Activated CD8-positive, alpha-beta memory T cell treated with anti-CD3 and anti-CD28 coated beads for 1 hour (primary cell): Measurements from ENCODE around the gene KIF5A.

Experiments
- DNase-seq, 2 donors: peaks; one replicate each; pipeline ENCODE4 v3.0.0-alpha.2; 2020; ENCODE audit warnings: low read depth in 1 of 2; ENCODE audit errors: extremely low read depth in 1 of 2

The KIF5A gene

DNA sequence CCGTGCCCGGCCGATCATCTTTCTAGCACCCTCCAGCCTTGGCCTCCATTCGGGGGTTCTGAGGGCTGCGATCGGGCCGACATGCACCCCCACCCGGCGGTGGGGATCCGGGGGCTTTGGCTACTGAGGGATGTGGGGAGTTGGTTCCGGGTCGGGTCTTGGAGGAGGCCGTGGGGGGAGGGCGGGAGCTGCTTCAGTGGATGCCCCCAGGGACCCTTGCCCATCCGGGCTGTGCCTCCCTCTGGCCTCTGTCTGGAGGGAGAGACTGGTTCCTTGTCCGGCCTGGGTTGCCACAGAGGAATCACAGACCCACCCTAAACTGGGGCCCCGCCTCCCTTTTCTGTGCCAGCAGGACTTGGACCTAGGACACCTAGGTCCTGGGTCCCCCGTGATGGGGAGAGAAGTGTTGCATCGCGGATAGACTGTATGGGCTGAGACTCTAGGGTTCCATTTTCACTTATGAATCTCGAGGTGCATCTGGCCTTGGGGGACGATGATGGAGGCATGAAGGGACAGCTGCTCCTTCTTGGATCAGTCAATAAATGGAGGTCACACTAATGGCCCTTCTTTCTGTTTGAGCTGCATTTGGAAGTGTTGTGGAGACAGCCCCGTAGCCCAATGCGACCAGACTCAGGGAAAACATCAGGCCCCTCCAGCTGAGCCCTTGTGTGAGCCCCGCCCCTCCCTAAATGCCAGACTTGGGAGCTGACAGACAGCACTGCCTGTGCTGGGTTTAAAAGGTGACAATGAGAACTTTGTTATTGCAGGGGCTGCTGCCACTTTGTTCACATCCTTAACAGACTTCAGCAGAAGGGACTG, 55.4 kb downstream of the KIF5A start:
- DNase-seq: no peak

DNA sequence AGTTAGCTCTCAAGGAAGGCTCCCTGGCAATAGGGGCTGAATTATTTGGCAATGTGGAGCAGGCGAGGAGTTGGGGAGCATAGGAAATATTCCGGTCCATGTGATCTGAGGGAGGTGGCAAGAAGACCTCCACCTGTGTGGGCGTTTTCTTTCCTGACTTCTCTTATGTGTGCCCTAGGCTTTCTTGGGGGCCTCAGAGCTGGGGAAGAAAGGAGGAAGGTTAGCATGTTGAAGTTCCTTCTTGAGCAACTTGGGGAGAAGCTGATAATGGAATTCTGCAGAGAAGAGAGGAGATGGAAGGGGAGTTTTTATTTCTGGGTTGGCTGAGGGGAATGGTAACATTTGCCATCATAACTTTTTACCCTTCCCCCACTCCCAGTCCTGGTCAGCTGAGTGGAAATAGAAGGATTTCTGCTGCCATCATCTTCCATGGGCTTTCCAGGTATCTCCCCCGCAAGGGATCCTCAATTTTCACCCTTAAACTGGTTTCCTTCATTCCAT, 56.0 kb downstream of the KIF5A start:
- DNase-seq: no peak

- DNase-seq: no peak
These were observed 56.6 kb downstream of the KIF5A start for GRCh38 chr12:57606399-57606798.

DNA sequence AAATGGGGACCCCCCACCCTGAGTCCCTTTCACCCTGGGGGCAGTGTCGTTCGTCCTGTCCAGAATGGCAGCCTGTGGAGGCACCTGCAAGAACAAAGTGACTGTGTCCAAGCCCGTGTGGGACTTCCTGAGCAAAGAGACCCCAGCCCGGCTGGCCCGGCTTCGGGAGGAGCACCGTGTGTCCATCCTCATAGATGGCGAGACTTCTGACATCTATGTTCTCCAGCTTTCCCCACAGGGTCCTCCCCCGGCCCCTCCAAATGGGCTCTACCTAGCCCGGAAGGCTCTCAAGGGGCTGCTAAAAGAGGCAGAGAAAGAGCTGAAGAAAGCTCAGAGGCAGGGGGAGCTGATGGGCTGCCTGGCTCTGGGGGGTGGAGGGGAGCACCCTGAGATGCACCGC, 57.0 kb downstream of the KIF5A start:
- DNase-seq: no peak

DNA sequence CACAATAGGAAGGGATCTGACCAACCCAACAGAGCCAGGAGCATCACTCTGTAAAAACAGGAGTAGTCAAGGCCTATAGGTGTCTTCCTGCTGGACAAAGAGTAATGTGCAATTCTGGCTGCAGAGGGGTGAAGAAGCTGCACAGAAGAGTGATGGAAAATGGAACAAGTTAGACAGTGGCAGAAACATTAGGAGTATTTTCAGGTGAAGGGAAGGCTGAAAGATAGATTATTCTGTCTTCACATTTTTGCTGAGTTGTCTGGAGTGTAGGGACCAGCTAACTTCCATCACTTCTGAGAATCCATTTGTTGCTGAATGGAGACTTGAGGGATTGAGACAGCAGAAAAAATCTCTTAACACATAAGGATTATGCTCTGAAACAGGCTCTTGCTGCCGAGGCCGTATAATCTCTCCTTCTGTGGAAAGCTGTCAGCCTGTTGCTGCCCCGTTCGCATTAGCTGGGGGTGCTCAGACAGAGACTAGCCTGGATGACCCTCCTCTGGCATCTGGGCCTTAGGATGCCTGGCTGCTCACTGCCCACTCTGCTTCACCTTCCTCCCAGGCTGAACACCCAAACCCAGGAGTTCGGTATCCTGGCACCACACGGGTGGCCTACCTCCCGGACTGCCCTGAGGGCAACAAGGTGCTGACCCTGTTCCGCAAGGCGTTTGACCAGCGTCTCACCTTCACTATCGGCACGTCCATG, 58.3 kb downstream of the KIF5A start:
- no peak for DNase-seq

- DNase-seq: no peak
These were observed 59.4 kb downstream of the KIF5A start for GRCh38 chr12:57609101-57609780.

DNA sequence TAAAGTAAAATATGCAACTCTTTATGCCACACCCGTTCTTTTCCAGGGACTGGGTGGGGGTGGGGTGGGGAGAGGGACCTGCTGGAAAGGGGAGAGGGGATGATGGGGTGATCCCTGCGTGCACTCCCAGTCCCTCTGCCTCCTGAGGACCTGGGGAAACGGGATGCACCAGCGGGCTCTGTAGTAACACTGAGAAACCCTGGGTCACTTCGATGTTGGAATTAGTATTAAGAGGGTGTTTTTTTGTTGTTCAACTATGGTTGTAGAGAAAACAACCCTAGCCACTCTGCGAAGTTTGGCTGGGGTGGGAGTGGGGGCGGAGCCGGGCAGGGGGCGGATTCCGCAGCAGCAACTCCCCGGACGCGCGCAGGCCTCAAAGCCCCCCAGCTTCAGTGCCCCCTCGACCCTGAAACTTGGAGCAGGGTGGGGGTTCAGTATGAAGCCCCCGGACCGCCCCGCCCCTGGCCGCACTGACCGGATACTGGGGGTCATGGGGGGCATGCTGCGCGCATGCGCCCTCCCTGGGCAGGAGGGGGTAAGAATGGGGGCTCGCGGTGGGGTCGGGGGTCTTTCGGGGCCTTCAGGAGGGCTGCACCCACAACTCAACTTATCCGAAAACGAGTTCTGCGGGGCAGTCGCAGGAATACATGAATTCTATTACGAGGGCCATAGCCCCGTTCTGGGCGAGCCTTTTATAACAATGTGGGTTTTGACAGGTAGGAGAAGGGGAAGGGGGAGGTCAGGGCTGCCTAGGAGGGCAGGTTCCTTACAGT, 60.1 kb downstream of the KIF5A start:
- no peak for DNase-seq

DNA sequence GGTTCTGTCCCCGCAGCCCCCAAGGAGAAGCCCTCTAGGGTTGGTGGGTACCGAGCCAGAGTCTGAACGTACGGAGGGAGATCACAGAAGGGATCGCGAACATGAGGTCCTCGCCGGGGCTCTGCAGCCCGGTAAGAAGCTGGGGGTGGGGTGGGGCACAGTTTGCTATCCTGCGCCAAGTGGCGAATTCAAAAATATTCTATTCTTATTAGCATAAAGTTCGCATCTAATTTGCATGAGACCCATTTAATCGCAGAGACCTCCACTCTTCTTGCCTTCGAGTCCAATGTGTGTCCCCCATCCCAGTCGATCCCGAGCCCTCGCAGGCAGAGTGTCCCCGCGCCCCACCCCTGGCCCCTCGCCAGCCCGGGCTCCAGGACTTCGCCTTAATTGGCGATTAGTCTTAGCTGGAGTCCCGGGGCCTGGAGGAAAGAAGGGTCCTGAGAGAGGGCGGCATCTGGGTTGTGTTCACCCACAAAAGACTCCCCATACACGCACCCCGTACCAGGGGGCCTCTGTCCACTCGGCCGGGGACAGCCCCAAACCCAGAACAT, 60.8 kb downstream of the KIF5A start:
- DNase-seq: no peak

DNA sequence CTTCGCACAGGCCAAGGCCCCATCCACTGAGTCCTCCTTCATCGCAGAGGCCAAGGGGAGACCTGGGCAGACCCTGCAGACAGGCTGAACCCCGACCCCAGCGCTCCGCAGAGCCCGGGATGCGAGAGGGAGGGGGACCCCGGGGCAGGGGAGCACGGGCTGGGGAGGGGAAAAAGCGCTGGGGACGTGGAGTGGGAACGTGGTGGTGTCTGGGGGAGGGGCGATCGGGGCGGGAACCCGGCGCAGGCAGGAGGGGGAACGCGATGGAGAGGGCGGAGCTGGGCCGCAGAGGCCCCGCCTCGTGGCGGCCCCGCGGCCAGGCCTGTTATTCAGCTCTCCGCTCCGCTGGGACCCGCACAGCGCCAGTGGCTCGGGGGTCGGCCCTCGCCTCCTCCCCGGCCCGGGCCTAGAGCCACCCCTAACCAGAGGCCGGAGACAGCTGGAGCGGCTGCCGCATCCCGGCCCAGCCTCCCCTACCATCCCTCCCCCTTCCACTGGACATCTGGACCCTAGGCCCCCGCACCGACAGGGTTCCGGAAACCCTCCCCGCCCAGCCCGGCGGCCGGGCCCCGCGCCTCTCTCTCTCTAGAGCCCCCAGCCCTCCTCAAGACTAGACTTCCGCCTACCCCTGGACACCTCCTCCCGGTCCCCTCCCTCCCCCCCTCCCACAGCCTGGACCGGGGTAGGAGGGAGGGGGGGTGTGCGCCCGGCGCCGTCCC, 61.4 kb downstream of the KIF5A start, which contains the start of gene ARHGEF25:
TSS of gene ARHGEF25 (plus strand) at position 328 of the 719 bp plus-strand sequence. CDS start 460 bp downstream, outside the sequence.
- DNase-seq: no peak

GRCh38 chr12:57611827-57612710, 62.2 kb downstream of the KIF5A start:
- DNase-seq: no peak

- DNase-seq: no peak
These were observed 63.0 kb downstream of the KIF5A start for GRCh38 chr12:57612711-57613426.

GRCh38 chr12:57613427-57614109, 63.7 kb downstream of the KIF5A start:
- DNase-seq: no peak

GRCh38 chr12:57614178-57614947, 64.5 kb downstream of the KIF5A start:
- no peak for DNase-seq

- DNase-seq: no peak
These were observed 65.2 kb downstream of the KIF5A start for GRCh38 chr12:57614948-57615500.

- DNase-seq: no peak
These were observed 65.8 kb downstream of the KIF5A start for GRCh38 chr12:57615637-57616036.

- DNase-seq: no peak
These were observed 66.7 kb downstream of the KIF5A start for GRCh38 chr12:57616383-57617101.
